GM19239 (cell line): ENCODE data around the gene RPL10.
A peak's percentile ranks its signal among the peaks of the same experiment; 100 is the strongest.

Experiments used
- DNase-seq: peaks from one replicate; pipeline ENCODE4 v3.0.0; 2011; ENCODE audit warnings: low spot score; ENCODE audit not compliant: insufficient read length
- FAIRE-seq: peaks from 2 replicates; lab custom pipeline; 2011; peaks lifted over from hg19 to GRCh38; lab: Jason Lieb, UNC

RPL10 gene

DNA sequence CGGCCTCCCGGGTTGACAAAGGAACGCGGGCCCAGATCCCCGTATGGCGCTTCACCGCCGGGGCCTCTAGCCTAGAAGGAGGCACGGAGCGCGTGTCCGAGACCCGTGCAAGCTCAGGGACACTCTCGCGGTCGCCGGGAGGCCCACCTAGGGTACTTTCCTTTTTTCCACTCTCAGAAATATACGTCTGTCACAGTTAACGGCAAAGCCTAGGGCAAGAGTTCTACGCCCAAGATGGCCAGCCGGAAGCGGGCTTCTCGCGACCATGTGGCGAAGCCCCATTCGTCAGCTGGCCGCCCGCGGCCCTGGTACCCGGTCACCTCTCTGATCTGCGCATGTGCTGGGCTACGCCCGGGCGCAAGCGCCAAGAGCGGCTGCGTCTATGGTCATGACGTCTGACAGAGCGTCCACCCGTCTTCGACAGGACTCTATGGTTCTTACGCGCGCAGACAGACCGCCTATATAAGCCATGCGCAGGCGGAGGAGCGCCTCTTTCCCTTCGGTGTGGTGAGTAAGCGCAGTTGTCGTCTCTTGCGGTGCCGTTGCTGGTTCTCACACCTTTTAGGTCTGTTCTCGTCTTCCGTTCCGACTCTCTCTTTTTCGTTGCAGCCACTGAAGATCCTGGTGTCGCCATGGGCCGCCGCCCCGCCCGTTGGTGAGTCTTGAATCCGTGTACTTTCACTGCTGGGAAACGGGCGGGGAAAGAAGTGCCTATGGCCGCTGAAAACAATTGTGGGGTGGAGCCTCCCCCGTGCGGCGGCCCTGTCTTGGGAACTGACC is at the start of gene RPL10:
RPL10 (plus strand) TSS at position 490 of the 780 bp plus-strand sequence; CDS start at position 633, 143 bp downstream.
- peak; percentile 73 for DNase-seq
- peak; percentile 95 for FAIRE-seq

DNA sequence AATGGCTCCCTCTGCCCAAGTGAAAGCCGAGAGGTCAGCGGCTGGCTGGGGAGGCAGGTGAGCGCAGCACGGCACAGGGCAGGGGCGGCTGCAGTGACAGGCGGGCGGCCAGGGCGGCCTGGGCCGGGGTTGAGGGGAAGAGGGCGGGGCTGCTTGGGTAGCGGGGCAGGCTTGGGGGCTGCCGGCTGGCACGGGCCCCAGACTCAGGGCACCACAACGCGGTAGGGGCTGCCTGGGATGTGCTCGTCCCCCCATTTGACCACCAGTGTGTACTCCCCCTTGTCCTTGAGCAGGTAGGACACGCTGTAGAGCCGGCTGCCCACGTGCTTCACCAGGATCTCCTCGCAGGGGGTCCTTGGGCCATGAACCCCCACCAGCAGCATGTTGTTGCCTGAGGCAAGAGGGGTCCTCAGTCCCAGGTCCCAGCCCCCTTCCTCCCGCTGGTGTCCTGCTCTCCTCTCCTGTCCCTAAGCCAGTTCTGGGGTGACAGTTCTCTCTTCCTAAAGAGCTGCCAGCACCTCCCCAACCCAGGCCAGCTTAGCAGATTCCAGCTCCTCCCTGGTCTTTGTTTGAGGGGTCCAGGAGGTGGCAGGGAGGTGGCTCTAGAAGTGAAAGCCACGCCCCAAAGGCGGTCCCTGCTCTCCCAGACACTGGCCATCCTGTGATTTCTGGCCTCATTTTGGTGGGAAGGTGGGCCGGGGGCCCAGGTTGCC is 49.4 kb upstream of the RPL10 start:
- FAIRE-seq (no peak), DNase-seq (no peak)

DNA sequence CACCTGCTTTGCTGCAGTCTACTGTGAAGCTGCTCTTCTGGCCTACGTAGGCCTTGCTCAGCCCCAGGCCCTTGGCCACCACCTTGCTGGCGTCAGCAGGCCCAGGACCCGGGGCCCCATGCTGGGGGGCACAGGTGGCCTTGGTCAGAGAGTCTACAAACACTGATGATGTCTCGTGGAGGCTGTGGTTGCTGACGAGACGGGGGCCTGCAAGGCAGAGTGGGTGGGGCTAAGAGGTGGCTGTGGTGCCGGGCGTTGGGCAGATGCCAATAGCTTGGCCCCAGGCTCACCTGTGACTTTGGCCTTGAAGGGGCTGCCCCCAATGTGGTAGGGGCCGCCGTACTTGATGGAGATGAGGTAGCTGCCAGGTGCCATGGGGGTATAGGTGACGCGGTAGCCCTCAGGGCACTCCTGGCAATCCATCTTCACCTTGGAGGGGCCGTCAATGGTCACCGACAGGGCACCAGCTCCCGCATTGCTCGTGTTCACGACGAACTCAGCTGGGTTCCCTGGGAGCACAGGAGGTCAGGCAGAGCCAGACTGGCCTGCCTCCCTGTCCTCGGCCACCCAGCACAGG is 48.7 kb upstream of the RPL10 start:
- DNase-seq (no peak), FAIRE-seq (no peak)

DNA sequence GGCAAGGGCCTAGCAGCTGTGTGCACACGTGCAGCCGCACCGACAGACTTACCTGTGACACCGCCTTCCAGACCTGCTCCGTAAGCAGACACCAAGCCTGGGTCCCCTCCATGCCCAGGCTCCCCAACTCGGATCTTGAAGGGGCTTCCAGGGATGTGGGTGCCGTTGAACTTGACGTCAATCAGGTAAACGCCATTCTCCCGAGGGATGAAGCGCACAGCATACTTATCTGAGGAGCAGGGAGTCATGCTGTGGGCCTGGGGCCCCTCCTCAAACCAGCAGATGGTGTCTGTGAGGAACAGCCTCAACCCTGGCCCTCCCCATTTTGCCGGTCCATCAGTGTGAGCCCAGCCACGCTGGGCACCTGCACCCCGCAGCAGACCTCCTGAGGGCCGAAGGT is 48.2 kb upstream of the RPL10 start:
- FAIRE-seq, result no peak
- no peak for DNase-seq

DNA sequence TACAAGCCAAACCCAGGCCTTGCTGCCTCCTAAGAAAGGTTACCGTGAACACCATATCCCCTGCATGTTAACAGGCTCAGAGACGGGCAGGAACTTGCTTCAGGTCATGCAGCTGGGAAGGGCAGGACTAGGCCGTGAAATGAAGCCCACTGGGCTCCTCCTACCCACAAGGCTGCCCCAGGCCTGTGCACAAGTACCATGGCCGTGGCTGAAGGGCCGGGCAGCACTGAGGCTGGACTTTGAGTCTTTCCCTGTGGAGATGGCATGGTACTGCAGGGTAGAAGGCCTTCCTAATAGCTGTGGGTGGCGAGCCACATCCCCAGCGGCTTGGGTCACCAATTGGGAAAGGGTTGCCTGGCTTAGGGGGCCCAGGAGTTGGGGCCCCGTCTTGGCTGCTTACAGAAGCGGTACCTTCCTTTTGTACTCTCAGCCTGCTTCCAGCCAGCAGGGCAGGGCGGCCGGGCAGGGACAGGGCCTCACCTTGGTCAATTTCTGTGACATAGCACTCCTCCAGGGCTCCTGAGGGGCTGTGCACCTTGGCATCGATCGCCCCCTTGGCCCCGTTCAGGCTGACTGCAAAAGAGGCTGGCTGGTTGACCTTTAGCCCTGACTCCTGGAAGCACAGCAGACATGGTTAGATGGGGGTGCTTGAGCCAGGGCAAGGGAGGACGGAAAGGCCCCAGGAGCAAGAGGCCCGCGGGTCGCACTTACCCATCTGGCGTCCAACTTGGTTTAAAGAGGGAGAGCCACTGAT is 47.6 kb upstream of the RPL10 start:
- DNase-seq, result no peak
- FAIRE-seq, result no peak

DNA sequence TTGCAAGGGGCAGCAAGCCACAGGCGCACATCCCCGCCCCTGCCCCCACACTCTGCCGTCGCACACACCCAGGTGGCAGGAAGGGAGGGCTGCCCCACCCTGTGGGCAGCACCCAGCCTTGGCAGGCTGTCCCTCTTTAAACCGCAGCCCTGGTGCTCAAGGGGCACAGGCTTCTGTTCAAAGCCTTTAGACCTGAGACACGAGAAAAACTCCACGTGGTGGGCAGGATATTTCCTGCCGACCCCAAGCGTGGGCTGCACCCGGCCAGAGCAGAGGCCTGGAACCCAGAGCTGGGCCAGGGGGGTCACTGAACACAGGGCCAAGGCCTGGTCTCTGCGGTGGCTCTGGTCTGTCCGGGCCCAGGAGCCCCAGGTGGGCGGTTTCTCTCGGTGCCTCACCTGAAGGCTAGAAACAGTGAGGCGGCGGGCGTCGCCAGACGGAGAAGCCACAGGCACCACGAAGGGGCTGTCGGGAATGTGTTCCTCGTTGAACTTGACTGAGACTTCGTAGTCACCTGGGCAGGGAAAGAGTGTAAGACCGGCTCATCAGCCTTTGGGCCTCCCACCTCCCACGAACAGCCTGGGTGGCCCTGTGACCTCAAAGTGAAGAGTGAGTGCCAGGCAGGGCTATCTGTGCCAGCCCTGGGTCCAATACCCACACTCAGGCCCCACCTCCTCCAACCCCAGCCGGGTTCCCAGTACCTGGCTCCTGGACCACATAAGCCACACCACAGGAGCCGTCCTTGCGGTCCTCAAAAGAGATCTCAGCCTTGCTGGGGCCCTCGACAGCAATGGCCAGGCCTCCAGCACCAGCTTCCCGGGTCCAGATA is 46.8 kb upstream of the RPL10 start:
- FAIRE-seq, result no peak
- no peak for DNase-seq

DNA sequence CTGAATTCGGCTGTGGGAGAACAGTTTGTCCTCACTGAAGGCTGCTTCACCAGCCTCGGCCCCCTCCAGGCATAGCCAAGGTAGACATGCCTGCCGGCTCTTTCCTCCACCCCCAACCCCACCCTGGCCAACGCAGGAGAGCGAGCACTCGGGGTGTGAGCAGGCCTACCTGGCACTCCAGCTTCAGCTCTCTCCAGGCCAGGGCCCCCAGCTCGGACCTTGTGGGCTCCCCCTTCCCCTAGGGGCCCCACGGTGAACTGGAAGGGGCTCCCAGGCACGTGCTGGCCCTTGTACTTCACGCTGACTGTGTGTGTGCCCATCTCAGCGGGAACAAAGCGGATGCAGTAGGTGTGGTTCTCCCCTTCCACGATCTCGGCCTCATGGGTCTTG is 46.2 kb upstream of the RPL10 start:
- no peak for FAIRE-seq
- no peak for DNase-seq

DNA sequence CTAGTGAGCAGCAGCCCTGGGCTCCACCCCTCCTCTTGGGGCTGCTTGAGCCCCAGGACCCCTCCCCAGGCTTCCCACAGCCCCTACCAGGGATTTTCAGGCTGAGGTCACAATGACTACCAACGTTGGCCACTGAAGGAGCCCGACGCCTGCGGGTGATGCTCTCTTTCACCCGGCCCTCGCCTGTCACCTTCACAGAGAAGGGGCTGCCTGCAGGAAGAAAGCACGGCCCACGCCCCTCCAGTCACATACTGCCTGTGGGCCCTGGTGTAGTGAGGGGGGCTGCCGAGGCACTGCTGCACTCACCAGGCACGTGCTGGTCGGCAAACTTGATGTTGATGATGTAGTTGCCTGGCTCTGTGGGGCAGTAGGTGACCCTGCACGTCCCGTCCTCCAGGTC is 45.7 kb upstream of the RPL10 start:
- FAIRE-seq, result no peak
- no peak for DNase-seq

DNA sequence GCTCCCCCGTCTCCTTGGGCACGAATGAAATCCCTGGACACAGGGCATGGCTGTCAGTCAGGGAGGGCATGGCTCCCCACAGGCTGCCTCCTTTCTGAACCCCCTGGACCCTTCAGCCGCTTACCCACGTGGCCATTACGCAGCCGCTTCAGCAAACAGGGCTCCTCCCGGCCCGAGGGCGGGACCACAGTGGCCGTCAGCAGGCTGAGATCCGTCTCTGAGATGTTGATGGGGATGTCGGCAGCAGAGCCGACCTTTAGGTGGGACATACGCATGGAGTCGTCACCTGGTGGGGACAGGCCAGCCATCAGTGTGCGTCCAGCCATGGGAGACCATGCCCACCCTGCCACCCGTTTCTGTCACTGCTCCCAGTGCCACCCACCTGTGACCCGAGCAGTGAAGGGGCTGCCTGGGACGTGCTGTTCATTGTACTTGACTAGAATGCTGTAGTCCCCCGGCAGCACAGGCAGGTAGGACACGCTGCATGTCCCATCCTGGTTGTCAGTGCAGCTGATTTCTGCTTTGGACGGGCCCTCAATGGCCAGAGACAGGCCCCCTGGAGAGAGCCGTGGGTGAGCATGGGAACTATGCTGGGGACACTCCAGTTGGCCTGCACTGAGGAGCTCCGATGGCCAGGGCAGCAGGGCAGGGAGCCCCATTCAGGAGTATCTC is 44.9 kb upstream of the RPL10 start:
- DNase-seq (no peak), FAIRE-seq (no peak)

DNA sequence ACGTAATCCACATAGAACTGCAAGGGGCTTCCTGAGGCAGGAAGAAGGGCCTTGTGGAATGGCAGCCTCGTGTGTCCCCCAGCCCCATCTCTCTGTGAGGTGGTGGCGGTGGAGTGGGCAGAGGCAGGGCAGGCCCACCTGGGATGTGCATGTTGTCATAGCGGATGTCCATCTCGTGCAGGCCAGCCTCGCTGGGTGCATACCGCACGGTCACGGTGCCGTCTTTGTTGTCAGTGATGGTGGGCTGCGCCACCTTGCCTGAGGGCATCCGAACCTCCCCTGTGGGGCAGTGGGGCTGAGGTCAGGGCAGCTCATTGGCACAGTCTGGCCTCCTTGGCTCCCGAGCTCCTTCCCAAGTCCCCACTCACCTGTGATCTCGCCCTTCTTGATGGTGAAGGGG is 44.2 kb upstream of the RPL10 start:
- no peak for FAIRE-seq
- DNase-seq, result no peak

DNA sequence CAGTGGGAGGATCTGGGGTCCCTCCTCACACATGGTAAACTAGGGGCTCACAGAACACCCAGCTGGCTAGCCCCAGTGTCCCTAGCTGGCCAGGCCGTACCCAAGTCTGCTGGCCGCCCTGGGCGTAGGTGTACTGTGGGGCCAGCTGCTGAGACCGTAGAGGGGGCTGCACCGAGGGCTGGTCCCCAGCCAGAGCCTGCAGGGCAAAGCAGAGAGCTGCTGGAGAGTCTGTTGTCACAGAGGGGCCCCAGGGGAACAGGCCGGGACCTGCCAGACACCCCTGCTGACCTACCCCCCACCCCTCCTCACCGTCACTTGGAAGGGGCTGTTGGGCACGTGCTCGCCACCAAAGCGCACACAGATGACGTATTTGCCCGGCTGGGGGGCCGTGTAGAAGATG is 43.7 kb upstream of the RPL10 start:
- no peak for FAIRE-seq
- DNase-seq, result no peak

DNA sequence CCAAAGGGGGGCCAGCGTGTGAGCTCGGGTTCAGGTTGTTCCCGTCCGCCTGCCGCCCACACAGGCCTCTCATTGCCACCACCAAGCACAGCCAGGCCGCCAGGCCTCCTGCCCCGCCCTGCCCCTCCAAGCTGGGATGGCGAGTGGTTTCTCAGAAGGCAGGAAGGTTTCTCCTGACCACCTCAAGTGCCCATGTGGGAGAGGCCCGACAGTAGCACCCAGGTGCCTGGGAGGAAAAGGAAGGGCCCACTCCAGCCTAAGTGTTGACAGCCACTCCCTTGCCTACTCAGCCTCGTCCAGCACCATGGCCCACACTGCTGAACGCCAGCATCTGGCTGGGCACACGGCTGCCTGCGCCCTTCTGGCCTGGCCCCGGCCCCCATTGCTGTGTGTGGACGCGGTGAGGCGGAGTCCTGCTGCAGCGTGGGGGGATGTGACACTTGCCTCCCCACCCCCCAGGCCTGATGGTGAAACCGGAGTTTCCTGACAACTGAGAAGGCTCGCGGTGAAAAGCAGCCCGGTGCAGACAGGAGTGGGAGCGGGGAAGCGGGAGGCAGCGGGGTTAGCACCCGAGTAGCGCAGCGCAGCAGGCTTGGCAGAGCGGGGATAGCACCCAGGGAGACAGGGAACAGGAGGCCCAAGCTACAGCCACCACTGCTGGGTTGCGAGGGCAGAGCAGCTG is 42.9 kb upstream of the RPL10 start:
- DNase-seq (no peak), FAIRE-seq (no peak)

DNA sequence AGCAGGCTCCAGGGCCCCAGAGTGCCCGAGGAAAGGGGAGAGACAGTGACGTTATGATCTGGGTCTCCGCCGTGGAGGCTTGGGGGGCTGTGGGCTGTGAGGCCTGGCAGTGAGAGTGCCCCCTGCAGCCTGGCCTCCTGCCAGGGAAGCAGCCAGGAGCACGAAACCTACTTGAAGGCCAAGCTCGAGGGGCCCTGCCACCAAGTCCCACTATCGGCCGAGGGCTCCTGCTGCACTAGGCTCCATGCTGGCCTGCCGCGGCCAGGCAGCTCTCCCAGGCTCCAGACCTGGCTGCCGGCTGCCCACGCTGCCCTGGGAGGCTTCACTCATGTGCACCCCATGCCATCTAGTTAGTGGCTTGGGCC is 42.4 kb upstream of the RPL10 start:
- FAIRE-seq, result no peak
- no peak for DNase-seq

DNA sequence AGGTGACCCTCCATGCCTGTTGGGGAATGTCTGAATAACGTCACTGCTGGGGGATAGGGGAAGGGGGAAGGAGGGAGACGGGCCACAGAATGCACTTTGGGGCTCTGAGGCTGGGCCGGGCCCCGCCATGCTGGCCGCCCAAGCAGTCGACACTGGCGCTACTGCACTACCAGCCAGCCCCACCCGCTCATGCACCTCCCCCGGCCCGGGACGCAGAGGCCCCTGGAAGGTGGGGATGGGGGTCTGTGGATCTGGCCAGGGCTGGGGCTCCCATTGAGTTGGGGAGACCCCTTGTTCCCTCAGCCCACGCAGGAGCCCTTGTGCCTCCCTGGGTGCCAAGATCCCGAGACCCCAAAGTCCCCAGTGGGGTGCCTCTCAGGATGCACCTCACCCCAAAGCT is 41.6 kb upstream of the RPL10 start:
- FAIRE-seq (no peak), DNase-seq (no peak)

DNA sequence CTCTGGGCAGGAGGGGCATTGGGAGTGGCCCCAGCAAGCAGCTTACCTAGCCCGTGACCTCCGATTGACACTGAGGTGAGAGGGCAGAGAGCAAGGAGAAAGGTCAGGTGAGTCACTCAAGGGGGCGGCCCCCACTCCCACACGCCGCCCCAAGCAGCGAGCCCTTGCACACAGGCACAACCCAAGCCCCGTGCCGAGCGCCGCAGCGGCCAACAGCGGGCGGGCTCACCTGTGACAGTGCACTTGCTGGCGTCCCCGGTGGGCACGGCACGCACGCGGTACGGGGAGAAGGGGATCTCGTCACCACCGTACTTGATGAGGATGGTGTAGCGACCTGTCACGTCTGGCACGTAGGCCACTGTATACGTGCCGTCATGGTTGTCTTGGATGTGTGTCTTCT is 41.0 kb upstream of the RPL10 start:
- FAIRE-seq, result no peak
- no peak for DNase-seq

DNA sequence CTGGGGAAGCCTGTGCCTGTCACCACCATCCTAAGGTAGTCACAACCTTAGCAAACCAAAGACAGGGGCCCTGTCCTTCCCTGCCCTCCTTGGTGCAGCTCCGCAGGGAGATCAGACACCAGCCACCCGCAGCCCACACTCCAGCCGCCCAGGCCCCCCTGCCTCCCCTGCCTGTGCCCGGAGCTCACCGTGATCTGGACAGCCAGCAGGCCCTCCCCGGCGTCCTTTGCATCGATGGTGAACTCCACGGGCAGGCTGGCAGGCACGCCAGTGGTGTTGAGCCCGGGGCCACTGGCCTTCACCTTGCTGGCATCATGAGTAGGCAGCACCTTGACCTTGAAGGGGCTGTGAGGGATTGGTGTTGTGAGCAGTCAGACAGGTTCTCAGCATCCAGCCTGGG is 40.2 kb upstream of the RPL10 start:
- DNase-seq, result no peak
- FAIRE-seq, result no peak

DNA sequence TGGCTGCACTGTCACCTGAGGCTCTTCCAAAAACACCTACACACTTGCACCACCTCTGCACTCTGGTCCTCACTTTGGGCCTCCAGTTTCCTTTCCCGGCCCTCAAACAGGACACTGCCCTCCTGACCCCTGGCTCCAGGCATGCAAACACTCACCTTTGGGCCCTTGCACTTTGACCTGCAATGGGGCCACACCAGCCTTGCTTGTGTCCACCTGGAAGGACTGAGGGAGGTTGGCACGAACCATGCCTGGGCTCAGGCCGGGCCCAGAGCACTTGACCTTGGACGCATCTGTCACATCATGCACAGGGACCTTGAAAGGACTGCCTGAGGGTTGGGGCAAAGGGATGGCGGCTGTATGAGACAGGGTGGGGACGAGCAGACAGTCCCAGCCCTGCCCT is 39.3 kb upstream of the RPL10 start:
- DNase-seq (no peak), FAIRE-seq (no peak)

DNA sequence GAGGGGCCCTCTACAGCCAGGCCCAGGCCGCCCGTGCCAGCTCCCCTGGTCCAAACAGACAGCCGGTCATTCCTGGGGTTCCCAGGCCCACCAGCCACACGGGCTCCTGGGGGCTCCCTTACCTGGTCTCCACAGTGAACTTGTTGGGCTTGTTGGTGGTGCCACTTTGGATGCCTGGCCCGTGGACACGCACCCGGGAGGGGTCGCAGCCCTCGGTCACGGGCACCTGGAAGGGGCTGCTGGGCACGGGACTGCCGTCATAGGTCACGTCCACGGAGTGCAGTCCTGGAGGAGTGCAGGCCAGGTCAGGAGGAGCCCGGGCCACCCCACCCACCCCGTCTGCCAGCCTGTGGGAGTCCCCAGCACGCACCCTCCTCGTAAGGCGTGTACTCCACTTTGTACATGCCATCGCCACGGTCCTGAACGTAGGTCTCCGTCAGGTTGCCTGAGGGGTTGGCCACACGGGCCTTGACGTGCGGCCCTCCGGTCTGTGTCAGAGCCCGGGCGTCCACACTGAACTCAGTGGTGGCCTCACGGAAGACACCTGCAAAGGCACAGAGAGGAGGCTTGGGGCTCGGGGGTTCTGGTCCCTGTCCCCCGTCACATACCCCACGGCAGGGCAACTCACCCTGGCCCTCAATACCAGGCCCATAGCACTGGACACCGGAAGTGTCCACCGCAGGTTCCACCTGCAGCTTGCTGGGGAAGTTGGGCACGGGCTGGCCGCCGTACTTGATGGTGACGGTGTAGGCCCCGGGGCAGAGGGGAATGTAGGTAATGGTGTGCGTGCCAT is 38.6 kb upstream of the RPL10 start:
- FAIRE-seq, result no peak

More for the DNA sequence above, 38.6 kb upstream of the RPL10 start:
- no peak for DNase-seq
